ENCODE data around the gene OTUB2.
A peak's percentile ranks its signal among the peaks of the same experiment; 100 is the strongest.

The OTUB2 gene

GRCh38 chr14:94022532-94023411 is 3.4 kb upstream of the OTUB2 start:
- no peak overlapping the region for H3K27ac ChIP-seq
- no peaks in the 10 kb centered on the region for H3K36me3 ChIP-seq
- H3K4me1 ChIP-seq, result peaks cover 0 to 9% (median 6%) of the 10 kb centered on the region in 4 donors
- intact Hi-C loops (cut with DNase I; ENCODE audit: low total_unique reads), result no loop called here
- H3K4me3 ChIP-seq, result no peak overlapping the region
- H3K27me3 ChIP-seq, result no peaks in the 10 kb centered on the region
- DNase-seq, result no peak
- no peak for TF ChIP-seq CTCF (IDR thresholded peaks at IDR 0.05)
- no peaks in the 10 kb centered on the region for H3K9me3 ChIP-seq

- DNase-seq, result no peak
- Histone ChIP-seq H3K27me3 (no peaks in the 10 kb centered on the region), H3K27ac (no peak overlapping the region), H3K36me3 (no peaks in the 10 kb centered on the region), H3K4me3 (no peak overlapping the region), H3K4me1 (peaks cover 0 to 9% (median 6%) of the 10 kb centered on the region in 4 donors), H3K9me3 (no peaks in the 10 kb centered on the region)
- no peak for TF ChIP-seq CTCF (IDR thresholded peaks at IDR 0.05)
- intact Hi-C loops (cut with DNase I; ENCODE audit: low total_unique reads), result no loop called here
Observed at GRCh38 chr14:94024549-94024948, 1.6 kb upstream of the OTUB2 start.

- Histone ChIP-seq H3K4me1 (peaks cover 0 to 9% (median 6%) of the 10 kb centered on the region in 4 donors), H3K9me3 (no peaks in the 10 kb centered on the region), H3K27me3 (no peaks in the 10 kb centered on the region), H3K4me3 (peak overlapping the region; percentile 55 to 69), H3K36me3 (no peaks in the 10 kb centered on the region), H3K27ac (no peak overlapping the region)
- intact Hi-C loops (cut with DNase I; ENCODE audit: low total_unique reads), result no loop called here
- TF ChIP-seq CTCF (IDR thresholded peaks at IDR 0.05), result no peak
- DNase-seq, result no peak
Observed at GRCh38 chr14:94025720-94026119, 420 bp upstream of the OTUB2 start.

GRCh38 chr14:94026889-94027469 is 839 bp downstream of the OTUB2 start:
- H3K27me3 ChIP-seq, result no peaks in the 10 kb centered on the region
- H3K4me3 ChIP-seq, result peak overlapping the region; percentile 55 to 69
- DNase-seq, result no peak
- H3K4me1 ChIP-seq, result peaks cover 0 to 9% (median 6%) of the 10 kb centered on the region in 4 donors
- intact Hi-C loops (cut with DNase I; ENCODE audit: low total_unique reads), result no loop called here
- H3K27ac ChIP-seq, result peak overlapping the region in 1 of 2 donors; percentile 1
- no peak for TF ChIP-seq CTCF (IDR thresholded peaks at IDR 0.05)
- H3K36me3 ChIP-seq, result no peaks in the 10 kb centered on the region
- no peaks in the 10 kb centered on the region for H3K9me3 ChIP-seq

GRCh38 chr14:94027566-94028449 is 1.7 kb downstream of the OTUB2 start:
- H3K27me3 ChIP-seq, result no peaks in the 10 kb centered on the region
- intact Hi-C loops (cut with DNase I; ENCODE audit: low total_unique reads), result no loop called here
- no peak for DNase-seq
- no peaks in the 10 kb centered on the region for H3K36me3 ChIP-seq
- no peak overlapping the region for H3K27ac ChIP-seq
- TF ChIP-seq CTCF (IDR thresholded peaks at IDR 0.05), result no peak
- no peaks in the 10 kb centered on the region for H3K9me3 ChIP-seq
- no peak overlapping the region for H3K4me3 ChIP-seq
- H3K4me1 ChIP-seq, result peaks cover 0 to 9% (median 6%) of the 10 kb centered on the region in 4 donors
